Inflammatory macrophage treated with lipopolysaccharide for 1 hour (primary cell): ENCODE results near the gene FAR1.
"Not testable (repeated sequence)": the region's sequence is repeated elsewhere in the genome, so short reads cannot be mapped to it uniquely, and the experiment has no call there.

Source experiments
- DNase-seq, 2 donors: peaks; one replicate each; pipeline ENCODE4 v3.0.0-alpha.2; 2020 to 2022

The FAR1 gene

DNA sequence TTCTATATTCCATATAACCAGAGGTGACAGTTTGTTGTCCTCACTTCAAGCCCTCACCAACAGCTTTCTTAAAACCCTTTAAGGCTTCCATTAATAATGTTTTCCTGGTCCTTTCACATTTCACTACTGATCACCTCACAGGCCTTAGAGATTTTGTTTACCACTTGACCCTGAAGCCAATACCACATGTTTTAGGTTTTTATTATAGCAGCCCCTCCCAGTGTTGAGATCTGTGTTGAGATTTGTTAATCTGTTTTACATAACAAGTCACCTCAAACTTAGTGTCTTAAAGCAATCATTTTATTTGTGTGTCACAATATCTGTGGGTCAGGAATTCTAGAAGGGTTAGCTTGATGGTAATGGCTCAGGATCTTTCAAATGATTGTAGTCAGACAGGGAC is 49.9 kb downstream of the FAR1 start:
- DNase-seq, result no peak

- no peak for DNase-seq
These were observed 52.5 kb downstream of the FAR1 start for GRCh38 chr11:13720940-13721339.

GRCh38 chr11:13721760-13722159 is 53.3 kb downstream of the FAR1 start:
- no peak for DNase-seq

DNA sequence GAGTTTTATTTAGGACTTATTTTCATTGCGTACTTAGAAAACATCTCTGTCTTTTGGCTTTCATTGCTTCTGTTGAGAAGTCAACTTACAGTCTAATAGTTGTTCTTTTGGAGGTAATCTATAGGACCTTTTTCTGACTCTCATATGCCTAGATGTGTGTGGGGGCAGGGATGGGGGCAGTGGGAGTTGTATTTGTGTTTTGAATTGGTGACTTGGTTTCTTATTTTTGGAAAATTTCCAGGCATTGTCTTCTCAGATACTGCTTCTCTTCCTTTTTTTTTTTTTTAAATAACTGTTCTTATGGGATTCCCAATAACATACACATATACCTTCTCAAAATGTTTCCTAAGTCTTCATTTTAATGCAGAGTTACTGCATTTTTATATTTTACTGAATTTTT is 58.0 kb downstream of the FAR1 start:
- DNase-seq, result no peak

DNA sequence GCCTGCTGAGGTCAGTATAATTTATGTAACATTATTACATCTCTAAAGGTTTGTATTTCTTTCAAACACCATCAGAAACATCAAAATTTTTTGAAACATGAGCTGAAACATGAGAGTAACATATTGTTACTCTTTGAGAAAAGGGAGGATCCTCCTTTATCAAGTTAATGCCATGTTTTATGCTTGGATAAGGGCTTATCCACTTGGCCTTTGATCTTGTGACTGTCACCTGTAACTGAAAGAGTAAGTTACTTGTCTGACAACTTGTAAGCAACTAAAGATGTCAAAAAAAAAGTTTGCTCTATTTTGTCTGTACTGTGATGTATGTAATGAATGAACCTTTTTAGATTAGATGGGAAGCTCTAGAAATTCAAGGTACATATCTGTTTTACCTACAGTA is 59.6 kb downstream of the FAR1 start:
- no peak for DNase-seq

GRCh38 chr11:13734530-13734929 is 66.1 kb downstream of the FAR1 start:
- DNase-seq, result no peak

GRCh38 chr11:13745165-13745564 is 76.7 kb downstream of the FAR1 start:
- DNase-seq, result no peak

DNA sequence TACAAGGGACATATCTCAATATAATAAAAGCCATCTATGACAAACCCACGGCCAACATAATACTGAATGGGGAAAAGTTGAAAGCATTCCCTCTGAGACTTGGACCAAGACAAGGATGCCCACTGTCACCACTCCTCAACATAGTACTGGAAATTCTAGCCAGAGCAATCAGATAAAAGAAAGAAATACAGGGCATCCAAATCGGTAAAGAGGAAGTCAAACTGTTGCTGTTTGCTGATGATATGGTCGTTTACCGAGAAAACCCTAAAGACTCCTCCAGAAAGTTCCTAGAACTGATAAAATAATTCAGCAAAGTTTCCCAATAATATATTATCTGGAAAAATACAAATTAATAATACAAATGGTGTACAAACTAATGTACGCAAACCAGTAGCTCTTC is 84.8 kb downstream of the FAR1 start:
- DNase-seq, result not testable (repeated sequence)

- DNase-seq, result no peak
These were observed 90.6 kb downstream of the FAR1 start for GRCh38 chr11:13759050-13759449.

DNA sequence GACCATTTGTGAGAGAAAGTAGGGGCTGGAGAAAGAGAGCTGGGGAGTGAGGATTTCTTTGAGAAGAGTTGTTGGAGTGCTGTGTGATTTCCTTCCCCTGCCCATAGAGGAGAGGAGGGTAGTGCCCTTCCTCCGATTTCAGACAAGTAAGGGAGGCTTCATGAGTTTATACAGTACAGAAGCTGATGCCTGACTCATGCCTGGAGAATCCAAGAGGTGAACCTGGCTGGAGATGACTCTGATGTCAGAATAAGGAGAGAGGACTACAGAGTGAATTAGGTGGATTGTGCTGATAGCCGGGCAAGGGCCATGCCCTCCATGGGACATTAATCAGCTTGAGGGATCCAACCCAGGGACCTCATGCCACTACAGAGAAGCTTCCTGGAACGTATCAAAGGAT is 91.6 kb downstream of the FAR1 start:
- no peak for DNase-seq

- DNase-seq, result no peak
These were observed 92.8 kb downstream of the FAR1 start for GRCh38 chr11:13761250-13761649.

GRCh38 chr11:13761716-13762115 is 93.2 kb downstream of the FAR1 start:
- DNase-seq, result no peak

GRCh38 chr11:13762718-13763117 is 94.2 kb downstream of the FAR1 start:
- DNase-seq, result no peak

DNA sequence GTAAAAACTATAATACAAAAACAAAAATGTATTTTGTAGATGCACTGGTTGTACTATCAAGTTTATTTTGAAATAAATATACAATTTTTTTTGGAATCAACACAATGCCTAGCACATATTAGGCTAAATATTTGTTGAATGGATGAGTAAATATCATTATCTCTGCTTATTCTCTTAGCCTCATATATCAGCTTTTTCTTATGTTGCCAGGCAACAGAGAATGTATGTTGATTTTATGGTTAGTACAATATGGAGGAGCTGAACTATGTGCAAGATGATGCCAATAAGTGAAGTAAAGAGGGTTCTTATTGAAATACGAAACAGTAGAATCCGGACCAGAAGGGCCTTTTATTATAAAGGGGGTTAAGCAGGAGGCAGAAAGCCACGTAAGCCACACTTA is 94.9 kb downstream of the FAR1 start:
- DNase-seq, result no peak

- DNase-seq, result no peak
These were observed 97.4 kb downstream of the FAR1 start for GRCh38 chr11:13765886-13766285.

DNA sequence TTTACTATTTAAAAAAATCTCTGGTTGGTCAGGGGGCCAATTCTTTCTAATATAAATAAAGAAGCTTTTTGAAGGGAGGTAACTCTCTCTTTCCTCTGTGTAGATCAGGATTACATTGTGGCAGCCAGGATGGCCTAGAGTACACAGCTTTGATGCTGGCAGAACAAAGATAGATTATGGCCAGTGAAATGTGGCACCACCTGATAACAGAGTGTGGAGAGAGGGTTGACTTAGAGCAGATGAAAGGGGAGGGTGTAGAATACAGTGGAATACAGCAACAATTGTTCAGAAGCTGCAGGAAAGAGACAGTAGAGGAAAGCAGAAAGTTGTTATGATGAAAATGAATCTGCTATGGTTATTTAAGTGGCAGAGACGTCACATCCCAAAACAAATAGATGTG is 99.0 kb downstream of the FAR1 start:
- no peak for DNase-seq

DNA sequence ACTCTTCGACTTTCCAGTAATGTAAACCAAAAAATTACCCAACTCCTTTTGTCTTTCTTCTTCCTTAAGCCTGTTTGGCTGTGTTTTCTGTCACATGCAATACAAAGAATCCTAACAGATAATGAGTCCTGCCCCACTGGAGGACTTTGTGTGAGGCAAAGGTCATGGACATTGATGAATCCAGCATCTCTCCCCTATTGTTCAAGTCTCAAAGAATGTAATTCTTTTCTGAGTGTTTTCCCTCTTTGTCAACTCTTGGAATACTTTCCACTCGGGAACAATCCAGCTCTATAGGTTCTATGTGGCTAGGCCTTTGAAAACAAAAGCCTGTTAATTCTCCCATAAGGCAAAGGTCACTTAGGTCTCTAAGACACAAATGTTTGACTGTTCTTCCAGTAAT is 100.7 kb downstream of the FAR1 start:
- DNase-seq, result no peak

- DNase-seq, result no peak
These were observed 102.7 kb downstream of the FAR1 start for GRCh38 chr11:13771151-13771550.

DNA sequence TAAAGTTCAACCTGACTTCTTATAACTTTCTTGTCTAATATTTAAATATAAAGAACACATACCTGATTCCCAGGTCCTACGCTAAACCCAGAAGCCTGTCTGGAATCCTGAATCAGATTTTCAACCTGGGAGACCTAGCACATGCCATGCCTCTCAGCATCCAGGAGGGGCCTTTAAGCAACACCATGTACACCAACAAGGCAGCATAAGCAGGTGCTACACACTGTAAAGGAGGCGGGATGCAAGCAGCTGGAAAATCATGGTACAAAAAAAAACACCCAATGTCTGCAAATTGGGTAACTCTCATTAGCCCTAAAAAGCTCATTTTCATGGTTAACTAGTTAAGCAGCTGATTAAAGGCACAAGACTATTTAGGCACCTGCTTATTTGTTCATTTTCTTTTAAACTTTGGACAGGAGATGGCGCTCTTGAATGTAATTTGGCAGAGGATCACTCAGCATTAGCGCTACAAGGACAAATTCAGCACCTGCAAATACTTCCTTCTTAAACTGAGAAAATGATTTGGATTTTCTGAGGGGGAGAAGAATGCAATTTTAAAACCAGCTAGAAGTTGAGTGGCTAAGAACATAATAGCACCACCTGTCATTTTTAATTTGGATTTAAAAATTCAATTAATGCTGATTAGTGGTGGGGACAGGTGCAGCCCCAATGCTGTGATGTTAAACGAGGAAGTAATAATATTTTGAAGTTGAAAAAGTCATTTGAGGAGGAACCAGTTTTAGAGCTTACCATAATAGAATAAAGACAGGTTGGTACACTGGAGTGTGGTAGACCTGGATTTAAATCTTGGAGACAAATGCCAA is 104.0 kb downstream of the FAR1 start:
- peak; percentile 53 to 73 for DNase-seq

- no peak for DNase-seq
These were observed 107.0 kb downstream of the FAR1 start for GRCh38 chr11:13775471-13775870.

- peak; percentile 47 to 51 for DNase-seq
These were observed 107.8 kb downstream of the FAR1 start for GRCh38 chr11:13776134-13776815.

GRCh38 chr11:13777341-13777985 is 109.0 kb downstream of the FAR1 start:
- DNase-seq, result no peak

- DNase-seq, result no peak
These were observed 109.9 kb downstream of the FAR1 start for GRCh38 chr11:13778345-13778744.

- no peak for DNase-seq
These were observed 112.7 kb downstream of the FAR1 start for GRCh38 chr11:13781153-13781552.
